ENCODE measurements around the gene MT3.
"Not testable (repeated sequence)": the region's sequence is repeated elsewhere in the genome, so short reads cannot be mapped to it uniquely, and the experiment has no call there.

MT3 gene

GRCh38 chr16:56580391-56581048, 8.8 kb upstream of the MT3 start:
- no peak for DNase-seq

DNA sequence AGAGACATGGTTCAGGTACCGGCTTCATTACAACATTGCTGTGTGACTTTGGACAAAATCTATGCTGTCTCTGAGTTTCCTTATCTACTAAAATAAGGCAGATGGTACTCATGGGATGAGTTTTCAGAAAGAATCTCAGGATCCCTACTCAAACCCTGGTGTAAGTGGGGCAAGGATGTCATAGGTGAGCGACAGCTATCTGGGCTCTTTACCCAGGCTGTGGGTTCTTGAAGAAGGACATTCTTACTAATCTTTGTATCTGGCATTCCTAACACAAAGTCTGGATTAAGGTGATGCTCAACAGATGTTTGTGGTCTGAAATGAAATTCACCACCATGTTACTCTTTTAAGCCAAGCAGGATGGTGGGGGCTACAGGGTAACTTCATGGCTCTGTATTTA, 6.4 kb upstream of the MT3 start:
- not testable (repeated sequence) for DNase-seq

DNA sequence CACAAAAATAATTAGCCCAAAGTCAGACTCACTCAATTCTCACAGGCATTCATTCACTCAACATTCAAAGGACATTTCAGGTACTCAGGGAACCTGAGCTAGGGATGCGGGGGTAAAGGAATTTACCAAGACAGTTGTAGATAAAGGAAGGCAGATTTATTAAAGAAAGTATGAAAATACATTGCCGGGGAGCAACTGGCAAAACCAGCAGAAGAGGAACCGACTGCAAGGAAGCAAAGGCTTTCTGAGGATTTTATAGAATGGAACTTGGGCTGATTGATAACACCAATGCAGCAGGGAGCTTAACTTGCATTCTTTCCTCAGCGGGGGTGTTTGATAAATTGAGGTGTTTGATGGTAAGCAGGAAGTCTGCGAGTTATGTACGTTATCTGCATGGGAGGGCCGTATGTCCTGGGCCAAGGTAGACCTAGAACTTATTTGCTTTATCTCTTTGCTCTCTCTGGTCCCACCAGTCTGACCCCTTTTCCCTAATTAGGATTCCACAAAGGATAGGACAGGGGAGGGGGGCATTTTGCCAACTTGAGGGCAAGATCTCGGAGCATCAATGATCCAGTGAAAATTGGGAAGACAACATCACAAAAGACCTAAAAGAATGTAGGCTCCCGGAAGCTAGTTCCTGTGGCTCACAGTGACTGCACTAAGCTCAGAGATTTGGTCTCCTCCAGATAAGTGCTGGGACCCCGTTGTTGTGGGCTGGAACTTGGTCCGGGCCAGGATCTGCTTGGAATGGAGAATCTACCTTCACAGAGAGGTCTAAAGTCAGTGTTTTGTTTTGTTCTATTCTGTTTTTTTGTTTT, 5.8 kb upstream of the MT3 start:
- no peak for DNase-seq

DNA sequence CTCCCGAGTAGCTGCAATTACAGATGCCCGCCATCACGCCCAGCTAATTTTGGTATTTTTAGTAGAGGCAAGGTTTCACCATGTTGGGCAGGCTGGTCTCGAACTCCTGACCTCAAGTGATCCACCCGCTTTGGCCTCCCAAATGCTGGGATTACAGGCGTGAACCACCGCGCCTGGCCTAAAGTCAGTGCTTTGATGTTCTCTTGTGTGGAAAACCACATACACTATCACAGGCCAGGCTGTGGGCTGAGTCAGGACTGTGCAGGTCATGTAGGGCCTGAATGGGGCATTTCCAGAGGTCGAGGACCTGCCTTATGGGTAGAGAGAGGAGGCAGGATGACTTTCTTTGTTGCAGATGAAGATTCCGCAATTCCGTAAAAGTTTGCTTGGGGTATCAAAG, 5.1 kb upstream of the MT3 start:
- no peak for DNase-seq

DNA sequence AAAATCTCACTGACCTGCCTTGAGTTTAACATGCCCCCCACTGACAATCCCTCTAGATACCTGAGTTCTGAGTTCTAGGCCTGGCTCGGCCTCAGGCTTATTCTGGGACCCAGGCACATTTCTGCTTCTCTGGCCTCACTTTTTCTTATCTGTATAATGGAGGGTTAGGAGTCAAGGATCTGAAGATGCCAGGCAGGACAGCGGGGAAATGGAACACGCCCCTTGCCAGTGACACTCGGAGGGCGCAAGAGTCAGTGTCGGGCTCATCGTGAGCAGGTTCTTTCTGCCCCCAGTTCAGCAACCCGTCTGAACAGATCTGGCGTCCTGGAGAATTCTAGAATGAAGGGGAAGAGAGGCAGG, 567 bp upstream of the MT3 start:
- no peak for DNase-seq

DNA sequence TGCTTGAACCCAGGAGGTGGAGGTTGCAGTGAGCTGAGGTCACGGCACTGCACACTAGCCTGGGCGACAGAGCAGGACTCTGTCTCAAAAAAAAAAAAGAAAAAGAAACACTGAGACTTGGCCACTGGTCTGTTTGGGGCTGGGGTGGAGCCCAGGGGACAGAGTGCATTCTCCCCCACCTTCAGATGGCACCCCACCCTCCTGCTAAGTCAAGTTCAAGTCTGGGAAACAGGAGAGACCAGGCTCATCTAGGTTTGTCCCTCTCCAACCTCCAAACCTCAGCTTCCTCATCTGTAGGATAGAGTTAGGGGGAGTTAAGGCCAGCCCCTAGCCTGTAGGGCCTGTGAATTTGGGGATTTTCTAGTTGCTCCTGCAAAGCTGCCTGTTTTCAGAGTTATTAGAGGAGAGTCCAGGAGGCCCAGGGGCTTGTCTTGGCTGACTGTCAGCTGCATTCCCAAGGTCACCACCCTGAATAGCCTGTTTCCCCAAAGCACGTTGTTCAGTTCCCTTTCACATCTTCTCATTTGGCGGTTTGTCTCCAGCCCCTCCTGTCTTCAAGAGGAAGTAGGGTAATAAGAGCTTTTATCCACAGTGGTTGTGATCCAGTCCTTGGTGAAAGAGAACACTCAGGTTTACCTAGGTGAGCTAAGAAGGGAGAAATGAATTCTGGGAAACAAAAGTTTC, 2.2 kb downstream of the MT3 start:
- no peak for DNase-seq

DNA sequence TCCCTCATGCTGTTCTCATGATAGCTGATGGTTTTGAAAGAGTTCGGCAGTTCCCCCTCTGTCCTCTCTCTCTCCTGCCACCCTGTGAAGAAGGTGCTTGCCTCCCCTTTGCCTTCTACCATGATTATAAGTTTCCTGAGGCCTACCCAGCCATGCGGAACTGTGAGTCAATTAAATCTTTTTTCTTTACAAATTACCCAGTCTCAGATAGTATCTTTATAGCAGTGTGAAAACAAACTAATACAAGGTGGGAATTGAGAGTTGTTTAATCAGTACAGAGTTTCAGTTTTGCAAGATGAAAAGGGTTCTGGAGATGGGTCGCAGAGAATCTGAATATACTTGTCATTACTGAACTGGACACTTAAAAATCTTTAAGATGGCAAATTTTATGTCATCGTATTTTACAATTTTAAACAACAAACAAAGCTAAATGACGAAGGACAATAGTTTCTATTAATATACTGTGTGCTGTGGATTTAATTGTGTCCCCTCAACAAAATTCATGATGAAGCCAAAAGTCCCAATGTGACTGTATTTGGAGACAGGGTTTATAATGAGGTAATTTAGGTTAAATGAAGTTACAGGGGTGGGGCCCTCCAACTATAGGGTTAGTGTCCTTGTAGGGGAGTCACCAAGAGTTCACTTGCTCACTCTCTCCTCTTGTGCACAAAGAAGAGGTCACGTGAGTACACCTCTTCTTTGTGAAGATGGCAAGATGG, 4.4 kb downstream of the MT3 start:
- no peak for DNase-seq

DNA sequence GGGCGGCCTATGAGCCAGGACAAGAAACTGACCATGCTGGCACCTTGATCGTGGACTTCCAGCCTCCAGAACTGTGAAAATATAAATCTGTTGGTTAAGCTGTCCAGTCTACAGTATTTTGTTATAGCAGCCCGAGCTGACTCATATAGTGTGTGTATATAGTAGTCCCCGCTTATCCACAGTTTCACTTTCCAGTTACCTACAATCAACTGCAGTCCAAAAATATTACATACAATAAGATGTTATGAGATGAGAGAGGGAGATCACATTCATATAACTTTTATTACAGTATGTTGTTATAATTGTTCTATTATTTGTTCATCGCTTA, 4.9 kb downstream of the MT3 start:
- no peak for DNase-seq

- no peak for DNase-seq
Measured at GRCh38 chr16:56600398-56600999, 11.2 kb downstream of the MT3 start.

DNA sequence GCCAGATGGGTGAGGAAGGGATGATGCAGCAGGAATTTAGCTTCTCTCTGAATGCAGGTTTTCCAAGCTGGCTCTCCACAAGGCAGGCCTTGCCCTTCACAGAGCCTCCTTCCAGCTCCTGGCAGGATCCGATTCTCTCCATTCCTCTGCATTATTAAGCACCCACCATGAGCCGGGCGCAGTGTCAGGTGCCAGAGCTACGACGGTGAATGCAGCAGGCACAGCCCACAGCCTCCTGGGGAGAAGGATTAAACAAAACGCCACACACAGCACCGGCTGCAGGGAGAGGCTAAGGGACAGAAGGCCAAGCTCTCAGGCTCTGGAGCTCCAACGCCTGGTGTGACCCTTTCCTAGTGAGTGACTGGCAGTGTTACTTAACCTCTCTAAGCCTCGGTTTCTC, 12.0 kb downstream of the MT3 start:
- no peak for DNase-seq

DNA sequence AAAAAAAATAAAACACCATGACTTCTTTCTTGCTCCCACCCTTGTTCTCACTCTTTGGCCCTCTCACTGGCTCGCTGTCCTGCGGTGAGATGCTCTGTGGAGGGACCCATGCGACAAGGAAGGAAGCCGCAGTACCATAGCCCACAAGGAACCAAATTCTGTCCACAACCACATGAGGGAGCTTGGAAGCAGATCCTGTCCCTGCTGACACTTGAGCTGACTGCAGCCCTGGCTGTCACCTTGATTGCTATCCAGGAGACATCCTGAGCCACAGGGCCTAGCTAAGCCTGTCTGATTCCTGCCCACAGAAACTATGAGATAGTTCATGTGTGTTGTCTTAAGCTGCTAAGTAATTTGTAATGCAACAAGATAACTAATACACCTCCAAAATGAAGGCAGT, 14.3 kb downstream of the MT3 start:
- no peak for DNase-seq

GRCh38 chr16:56604966-56605365, 15.6 kb downstream of the MT3 start:
- DNase-seq: no peak

GRCh38 chr16:56605475-56605874, 16.1 kb downstream of the MT3 start:
- no peak for DNase-seq

GRCh38 chr16:56606071-56606475, 16.7 kb downstream of the MT3 start:
- DNase-seq: no peak

- DNase-seq: no peak
Measured at GRCh38 chr16:56606476-56607108, 17.3 kb downstream of the MT3 start.

DNA sequence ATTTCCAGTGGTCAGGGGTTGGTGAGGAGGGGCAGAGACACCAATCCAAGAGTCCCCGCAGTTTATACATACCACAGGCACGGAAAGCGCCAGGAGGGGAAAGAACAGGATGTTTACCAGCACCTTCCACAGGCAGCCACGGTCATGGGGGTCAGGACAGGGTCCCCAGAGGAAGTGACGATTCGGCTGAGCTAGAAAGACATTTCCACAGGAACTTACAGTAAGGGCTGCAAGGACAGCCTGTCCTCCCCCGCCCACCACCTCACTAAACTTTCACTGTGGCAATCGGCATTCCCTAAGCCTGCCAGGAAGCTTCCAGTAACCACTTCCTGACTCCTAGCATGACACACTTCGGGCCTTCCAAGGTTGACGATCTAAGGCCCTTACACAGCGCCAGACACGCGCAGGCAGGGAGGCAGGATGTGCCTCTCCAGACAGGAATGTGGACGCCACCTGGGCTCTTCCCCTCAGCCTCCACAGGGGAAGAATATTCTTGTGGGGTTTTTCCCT, 17.8 kb downstream of the MT3 start:
- DNase-seq: peak; percentile 67

- DNase-seq: no peak
Measured at GRCh38 chr16:56607675-56608042, 18.3 kb downstream of the MT3 start.

DNA sequence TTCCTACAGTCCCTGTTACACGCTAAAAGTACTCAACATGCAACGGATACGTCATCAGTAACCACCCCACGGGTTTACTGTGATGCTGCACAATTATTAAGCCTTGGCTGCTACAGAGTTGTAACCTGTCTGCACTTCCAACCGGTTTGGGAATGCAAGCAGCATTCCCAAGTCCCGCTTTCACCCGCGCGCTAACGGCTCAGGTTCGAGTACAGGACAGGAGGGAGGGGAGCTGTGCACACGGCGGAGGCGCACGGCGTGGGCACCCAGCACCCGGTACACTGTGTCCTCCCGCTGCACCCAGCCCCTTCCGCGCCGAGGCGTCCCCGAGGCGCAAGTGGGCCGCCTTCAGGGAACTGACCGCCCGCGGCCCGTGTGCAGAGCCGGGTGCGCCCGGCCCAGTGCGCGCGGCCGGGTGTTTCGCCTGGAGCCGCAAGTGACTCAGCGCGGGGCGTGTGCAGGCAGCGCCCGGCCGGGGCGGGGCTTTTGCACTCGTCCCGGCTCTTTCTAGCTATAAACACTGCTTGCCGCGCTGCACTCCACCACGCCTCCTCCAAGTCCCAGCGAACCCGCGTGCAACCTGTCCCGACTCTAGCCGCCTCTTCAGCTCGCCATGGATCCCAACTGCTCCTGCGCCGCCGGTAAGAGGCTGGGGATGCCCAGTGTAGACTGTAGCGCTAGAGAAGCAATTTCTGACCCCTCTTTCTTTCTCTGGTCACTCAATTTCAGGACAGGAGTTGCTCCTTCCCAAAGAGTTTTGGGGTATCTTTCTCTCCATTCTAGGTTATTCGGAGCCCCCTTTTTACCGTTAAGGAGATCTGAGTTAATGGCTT, 18.9 kb downstream of the MT3 start, which contains the start of gene MT2A:
TSS of gene MT2A (plus strand) at position 542 of the 833 bp plus-strand sequence. CDS start at position 614, 72 bp downstream.
- peak; percentile 91 for DNase-seq

DNA sequence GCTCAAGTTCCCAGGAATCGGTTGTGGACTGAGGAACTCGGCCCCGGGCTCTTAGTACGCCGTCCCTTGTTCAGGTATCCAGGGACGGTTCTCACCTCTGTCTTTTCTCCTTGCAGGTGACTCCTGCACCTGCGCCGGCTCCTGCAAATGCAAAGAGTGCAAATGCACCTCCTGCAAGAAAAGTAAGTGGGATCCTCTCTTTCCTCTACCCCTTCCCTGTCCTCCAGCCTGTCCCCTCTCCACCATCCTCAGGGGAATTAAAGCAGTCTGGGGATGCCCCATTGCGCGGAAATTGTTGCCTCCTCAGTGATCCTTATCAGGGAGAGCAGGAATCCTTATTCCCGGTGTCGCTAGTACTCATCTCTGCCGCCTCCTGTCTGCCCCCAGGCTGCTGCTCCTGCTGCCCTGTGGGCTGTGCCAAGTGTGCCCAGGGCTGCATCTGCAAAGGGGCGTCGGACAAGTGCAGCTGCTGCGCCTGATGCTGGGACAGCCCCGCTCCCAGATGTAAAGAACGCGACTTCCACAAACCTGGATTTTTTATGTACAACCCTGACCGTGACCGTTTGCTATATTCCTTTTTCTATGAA, 19.6 kb downstream of the MT3 start:
- DNase-seq: no peak

DNA sequence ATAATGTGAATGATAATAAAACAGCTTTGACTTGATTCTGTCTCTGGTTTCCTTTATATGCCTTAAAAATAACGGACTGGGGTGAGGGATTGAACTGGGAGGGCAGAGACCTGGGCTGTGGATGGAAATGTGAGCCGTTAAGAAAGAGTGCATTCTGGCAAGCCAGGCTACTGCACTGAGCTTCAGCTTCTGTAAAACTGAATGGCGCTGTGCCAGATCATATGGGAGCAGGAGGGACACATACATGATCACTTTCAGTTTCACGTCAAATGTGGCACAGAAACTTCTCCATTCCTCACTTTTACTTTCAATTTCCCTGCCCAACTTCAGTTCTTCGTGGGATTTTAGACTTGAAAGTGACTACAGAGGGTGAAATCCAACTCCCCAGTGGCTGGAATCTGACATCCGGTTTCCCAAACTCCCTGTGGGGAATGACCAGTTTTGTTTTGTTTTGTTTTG, 20.2 kb downstream of the MT3 start:
- peak; percentile 63 for DNase-seq
